ENCODE results near the gene CD200R1.

Gene CD200R1, protein sequence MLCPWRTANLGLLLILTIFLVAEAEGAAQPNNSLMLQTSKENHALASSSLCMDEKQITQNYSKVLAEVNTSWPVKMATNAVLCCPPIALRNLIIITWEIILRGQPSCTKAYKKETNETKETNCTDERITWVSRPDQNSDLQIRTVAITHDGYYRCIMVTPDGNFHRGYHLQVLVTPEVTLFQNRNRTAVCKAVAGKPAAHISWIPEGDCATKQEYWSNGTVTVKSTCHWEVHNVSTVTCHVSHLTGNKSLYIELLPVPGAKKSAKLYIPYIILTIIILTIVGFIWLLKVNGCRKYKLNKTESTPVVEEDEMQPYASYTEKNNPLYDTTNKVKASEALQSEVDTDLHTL

GRCh38 chr3:112974894-112975293 is at the start of gene CD200R1:
CD200R1 (minus strand) TSS chr3:112975103; CDS start chr3:112974857, 246 bp downstream.
- DNase-seq (ENCODE audit: low read depth), result no peak

DNA sequence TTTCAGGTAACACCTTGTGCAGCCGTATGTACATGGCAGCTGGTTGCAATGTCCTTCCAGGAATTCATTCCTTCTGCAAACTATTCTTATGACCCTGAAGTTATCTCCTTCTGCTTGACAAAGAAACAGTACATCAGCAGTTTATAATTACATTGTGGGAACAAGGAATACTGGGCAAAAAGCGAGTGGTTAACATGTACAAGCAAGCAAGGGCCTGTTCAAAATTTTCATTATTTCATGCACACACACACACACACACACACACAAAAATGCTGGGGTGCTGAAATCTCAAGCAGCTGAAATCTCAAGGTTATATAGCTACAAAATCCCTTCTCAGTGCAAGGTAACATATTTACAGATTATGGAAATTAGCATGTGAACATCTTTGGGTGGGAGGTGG is 46.6 kb upstream of the CD200R1 start:
- no peak for DNase-seq (ENCODE audit: low read depth)

GRCh38 chr3:113019182-113020137 is 44.6 kb upstream of the CD200R1 start:
- DNase-seq (ENCODE audit: low read depth), result peak; percentile 91

- DNase-seq (ENCODE audit: low read depth), result peak; percentile 24
Measured at GRCh38 chr3:113018536-113019181, 43.8 kb upstream of the CD200R1 start.

DNA sequence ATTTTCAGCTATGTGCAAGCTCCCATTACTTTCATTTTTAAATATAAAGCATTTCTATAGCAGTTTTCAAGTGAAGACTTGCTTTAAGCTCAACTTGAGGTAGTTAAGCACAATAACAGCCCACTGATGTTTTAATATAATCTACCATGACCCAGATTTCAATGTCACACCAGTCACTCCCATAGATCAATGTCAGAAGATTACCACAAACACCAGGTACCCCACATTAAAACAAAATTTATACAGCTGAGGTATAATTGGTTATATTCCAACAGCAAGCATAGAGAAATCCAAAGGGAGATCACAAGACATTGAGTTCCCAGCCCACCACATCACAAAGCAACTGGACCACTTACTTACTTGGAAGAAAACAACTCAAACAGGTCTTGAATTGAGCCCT is 38.7 kb upstream of the CD200R1 start:
- DNase-seq (ENCODE audit: low read depth), result no peak

- DNase-seq (ENCODE audit: low read depth), result peak; percentile 43
Measured at GRCh38 chr3:113008117-113008516, 33.2 kb upstream of the CD200R1 start.

DNA sequence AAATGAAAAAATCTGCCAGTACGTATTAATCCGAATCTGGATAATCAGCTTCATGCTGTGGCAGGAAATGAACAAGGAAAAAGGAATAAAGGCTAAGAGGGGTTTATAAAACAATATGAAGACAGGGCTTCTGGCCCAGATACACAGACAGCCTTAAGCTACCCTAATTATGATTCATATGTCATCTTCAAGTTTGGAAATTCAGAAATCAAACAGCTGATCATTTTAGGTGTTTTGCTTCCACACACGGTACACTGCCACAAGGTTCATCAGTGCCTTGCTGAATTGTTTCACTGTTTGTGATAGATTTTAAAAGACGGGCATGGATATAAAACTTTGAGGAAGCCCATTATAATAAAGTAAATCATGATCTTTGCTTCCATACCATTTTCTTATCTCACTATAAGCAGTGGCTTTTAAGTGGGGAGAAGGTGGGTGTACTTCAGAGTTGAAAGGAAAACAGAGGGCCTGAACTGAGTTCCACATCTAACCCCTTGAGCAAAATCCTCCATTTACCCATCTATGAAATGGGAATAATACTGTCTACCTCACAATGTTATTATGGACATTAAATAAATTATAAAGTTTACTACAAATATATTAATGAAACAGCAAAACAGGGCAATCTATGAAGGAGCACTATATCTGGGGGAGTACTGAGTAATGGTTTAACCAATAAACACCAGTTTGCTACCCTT is 31.6 kb upstream of the CD200R1 start:
- no peak for DNase-seq (ENCODE audit: low read depth)

- DNase-seq (ENCODE audit: low read depth), result no peak
Measured at GRCh38 chr3:113005611-113006010, 30.7 kb upstream of the CD200R1 start.

GRCh38 chr3:113002679-113003078 is 27.8 kb upstream of the CD200R1 start:
- DNase-seq (ENCODE audit: low read depth), result no peak

DNA sequence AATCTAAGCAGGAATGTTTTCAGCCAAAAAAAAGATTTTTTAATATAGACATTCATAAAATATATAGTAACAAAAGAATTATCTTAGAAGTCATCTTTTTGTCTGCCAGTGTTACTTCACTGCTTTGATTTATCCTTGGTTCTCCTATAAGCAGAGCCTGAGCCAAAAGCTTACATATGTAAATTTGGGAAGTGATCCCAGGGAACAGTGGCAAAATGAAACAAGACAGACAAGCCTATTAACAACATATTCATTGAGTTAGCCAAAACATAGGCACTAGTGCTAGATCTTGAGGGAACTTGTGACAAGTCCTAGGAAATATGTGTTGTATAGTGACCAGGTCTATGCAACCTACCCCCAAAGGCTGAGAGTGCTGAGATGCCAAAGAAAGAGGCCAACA is 27.1 kb upstream of the CD200R1 start:
- DNase-seq (ENCODE audit: low read depth), result no peak

GRCh38 chr3:113000691-113001090 is 25.8 kb upstream of the CD200R1 start:
- DNase-seq (ENCODE audit: low read depth), result no peak

DNA sequence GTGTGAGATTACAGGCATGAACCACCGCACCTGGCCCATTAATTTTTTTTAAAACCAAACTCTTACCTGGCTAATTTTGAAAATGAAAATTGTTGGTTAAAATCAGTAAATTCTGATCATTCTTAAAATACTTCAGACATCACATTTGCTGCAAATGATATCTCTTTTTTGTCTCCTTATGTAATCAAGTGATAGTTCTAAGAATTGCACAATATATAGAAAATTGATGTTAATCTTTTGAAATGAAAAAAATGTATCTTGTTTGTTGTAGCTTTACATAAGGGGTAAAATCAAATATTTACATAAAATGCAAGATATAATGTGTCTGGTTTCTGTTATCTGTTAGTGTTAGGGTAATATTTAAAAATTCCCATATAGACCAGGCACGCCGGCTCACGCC is 20.9 kb upstream of the CD200R1 start:
- no peak for DNase-seq (ENCODE audit: low read depth)

GRCh38 chr3:112990672-112991602 is 16.0 kb upstream of the CD200R1 start, which contains the start of gene GTPBP8:
GTPBP8 (plus strand) TSS chr3:112990984; CDS start chr3:112991000, 16 bp downstream.
- peak; percentile 89 for DNase-seq (ENCODE audit: low read depth)

- no peak for DNase-seq (ENCODE audit: low read depth)
Measured at GRCh38 chr3:112987710-112988334, 12.9 kb upstream of the CD200R1 start.

DNA sequence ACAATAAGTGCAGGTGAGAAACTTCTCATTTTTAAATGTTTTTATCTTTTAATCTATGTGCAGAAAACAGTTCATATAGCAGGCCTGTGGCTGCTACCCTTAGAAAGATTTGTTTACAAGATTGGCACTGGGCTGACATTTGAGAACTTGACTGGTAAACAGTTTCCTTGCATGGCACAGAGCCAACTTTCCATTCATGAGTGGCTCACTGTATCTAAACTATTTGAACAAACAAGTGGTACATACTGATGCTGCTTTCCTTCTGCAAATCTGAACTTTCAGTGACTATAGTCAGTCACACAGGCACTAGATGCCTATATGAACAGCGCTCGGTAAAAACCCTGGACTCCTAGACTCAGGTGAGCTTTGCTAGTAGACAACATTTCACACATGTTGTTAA is 9.6 kb upstream of the CD200R1 start:
- DNase-seq (ENCODE audit: low read depth), result peak; percentile 29

DNA sequence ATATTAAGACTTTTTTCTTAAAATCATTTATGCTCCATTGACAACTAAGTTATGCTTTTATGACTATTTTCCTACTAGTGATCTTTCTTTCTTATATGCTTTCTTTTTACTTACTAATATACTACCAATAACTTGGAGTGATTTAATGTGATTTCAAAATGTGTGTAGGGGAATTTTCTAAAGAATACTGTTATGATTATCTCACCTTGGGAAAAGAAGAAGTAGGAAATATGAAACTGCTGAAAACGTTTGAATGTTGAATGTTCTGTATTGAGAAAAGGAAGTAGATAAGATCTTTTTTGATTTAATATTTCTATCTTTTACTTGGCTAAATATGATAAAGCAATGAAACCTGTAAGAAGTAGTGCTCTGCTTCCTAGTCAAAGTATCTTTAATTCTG is 7.8 kb upstream of the CD200R1 start:
- DNase-seq (ENCODE audit: low read depth), result no peak

DNA sequence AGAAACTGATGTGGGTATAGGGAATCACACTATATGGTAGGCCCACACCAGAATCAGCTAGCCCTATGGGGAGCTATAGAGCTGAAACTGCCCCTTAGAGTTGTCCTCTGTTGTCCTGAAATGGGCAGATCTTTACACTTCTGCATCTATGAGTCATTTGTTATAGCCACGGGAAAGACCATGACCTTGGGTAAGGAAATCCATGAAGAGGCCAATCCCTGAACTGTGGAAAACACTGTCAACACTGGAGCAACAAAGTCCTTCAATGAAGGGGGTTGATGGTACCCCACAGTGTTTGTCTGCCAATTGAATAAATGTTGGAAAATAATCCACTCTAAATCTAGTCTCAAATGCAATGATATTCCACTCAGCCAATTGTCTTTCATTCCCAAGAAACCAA is 5.2 kb upstream of the CD200R1 start:
- no peak for DNase-seq (ENCODE audit: low read depth)

- DNase-seq (ENCODE audit: low read depth), result peak; percentile 24
Measured at GRCh38 chr3:112979244-112979832, 4.4 kb upstream of the CD200R1 start.

GRCh38 chr3:112976953-112977352 is 2.0 kb upstream of the CD200R1 start:
- no peak for DNase-seq (ENCODE audit: low read depth)

DNA sequence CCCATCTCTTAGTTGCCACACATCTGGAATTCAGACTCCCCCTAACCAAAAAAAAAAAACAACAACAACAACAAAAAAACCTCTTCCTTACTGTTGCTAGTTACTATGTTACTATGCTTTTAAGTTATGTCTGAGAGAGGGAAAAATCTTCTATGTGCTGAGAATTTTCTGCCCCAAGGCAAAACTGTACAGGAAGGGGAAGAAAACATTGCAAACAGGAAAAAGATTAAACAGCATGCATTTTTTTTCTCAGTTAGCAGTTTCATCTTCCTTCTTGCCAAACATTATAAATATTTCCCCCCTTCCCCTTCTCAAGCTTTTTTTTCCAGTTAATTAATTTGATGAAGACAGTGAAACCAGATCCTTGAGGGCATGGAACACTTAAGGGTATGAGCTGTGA is 1.1 kb upstream of the CD200R1 start:
- DNase-seq (ENCODE audit: low read depth), result no peak
